Ovary (tissue), 9 donors: ENCODE results near the gene LRGUK. TPM values are rescaled to one million over a fixed set of nuclear protein-coding genes. Genes with fewer than 3 reads are reported as not detected.

Experiments
- DNase-seq, 5 donors: peaks; one replicate each; pipeline ENCODE4 v3.0.0-alpha.2; 2019 to 2020
- H3K27ac ChIP-seq, 2 donors: fragments of 200-600 bp; one replicate each; pipeline versions ENCODE4 v1.5.1 to v1.8.0; 2019 to 2022
- H3K27me3 ChIP-seq: fragments of 200-600 bp; one replicate; pipeline ENCODE4 v1.8.0; 2022
- H3K36me3 ChIP-seq: fragments of 200-600 bp; sonication (generic); one replicate; pipeline ENCODE4 v1.5.1; 2019
- H3K4me1 ChIP-seq: one replicate; pipeline ENCODE4 v1.8.1; 2013; ENCODE audit warnings: mild to moderate bottlenecking, moderate library complexity; ENCODE audit not compliant: insufficient read depth
- H3K4me3 ChIP-seq: fragments of 200-600 bp; sonication (generic); one replicate; pipeline ENCODE4 v1.5.1; 2017
- H3K9me3 ChIP-seq, 2 donors: fragments of 200-600 bp in 1 of 2; sonication (generic) in 1 of 2; one replicate each; pipeline versions ENCODE4 v1.5.1 to v1.8.1; 2013 to 2019; ENCODE audit warnings: mild to moderate bottlenecking in 1 of 2, moderate library complexity in 1 of 2
- CTCF ChIP-seq, 3 donors: fragments of 450-650 bp in 2 of 3; fragments of 200-600 bp in 1 of 3; IDR thresholded peaks; one replicate each; pipeline versions ENCODE4 v1.5.1 to v1.8.0; 2016 to 2022; ENCODE audit warnings: antibody characterized with exemption in 3 of 3, mild to moderate bottlenecking in 1 of 3
- EP300 ChIP-seq: sonication (generic); formaldehyde crosslinking; IDR thresholded peaks from one replicate; pipeline ENCODE4 v1.6.1; 2017; ENCODE audit warnings: antibody characterized with exemption
- POLR2A ChIP-seq: fragments of 450-650 bp; IDR thresholded peaks from one replicate; pipeline ENCODE4 v1.6.1; 2017; ENCODE audit warnings: antibody characterized with exemption, mild to moderate bottlenecking, moderate library complexity
- WGBS, 3 donors: extraction: QIAGEN DNeasy Blood & Tissue Kit in 1 of 3; methylation state at CpG; one replicate each; pipeline versions ENCODE4 v1.1.5 to v1.1.7; 2013 to 2017; 5-methylcytosine and 5-hydroxymethylcytosine counted together
- intact Hi-C, 4 donors: fragments of 100-400 bp; cut with DNase I; formaldehyde crosslinking; loops; one replicate each; pipeline versions ENCODE4 v1.11.0 to v1.15.1; 2022 to 2023
- polyA plus RNA-seq, 2 donors: library from polyadenylated mRNA; stranded (reverse); fragments of 200-250 nt in 1 of 2; fragments of 350-450 nt in 1 of 2; fragmentation: Illumina TruSeq in 1 of 2; extraction: RNeasy Lipid Tissue Mini Kit (QIAGEN cat#74804) in 1 of 2; gene quantifications; one replicate each; pipeline ENCODE4 v1.2.3, GENCODE V29; 2013 to 2014
- total RNA-seq, 7 donors: library from RNA; depleted of rRNA in 2 of 7; stranded (reverse); fragments of >200 nt in 2 of 7; fragmentation: NEBNext Ultra II Directional in 3 of 7; extraction: Animal tissue kit (Norgen Biotek cat#: 25700) in 3 of 7; gene quantifications; one replicate each; pipeline versions ENCODE4 v1.1.0 to v1.2.4, GENCODE V29; 2016 to 2023
- donor health status: DM: no; HTN: no; CAD: no; lungs with moderate emphysema.
- donor health status: DM: no; HTN: no; CAD: no.
- donor health status: Bipolar disorder and iron deficiency.
- donor health status: DM: yes; HTN: yes; CAD: no.
- donor health status: DM: no; HTN: no; CAD: no.
- donor health status: DM: yes; HTN: yes; CAD: no.

Gene LRGUK
- total and polyA plus RNA-seq, 9 donors = 0.11 to 7.0 (median 0.56) TPM

- H3K27ac ChIP-seq = no peak overlapping the region
- no peaks in the 10 kb centered on the region for H3K4me1 ChIP-seq
- 69 to 76% (median 75%) methylated on average over 5 of the region's 5 CpGs for WGBS, 3 donors
- no peak for TF ChIP-seq EP300
- TF ChIP-seq POLR2A = no peak
- TF ChIP-seq CTCF (IDR thresholded peaks at IDR 0.05) = no peak
- DNase-seq = no peak
- no peaks in the 10 kb centered on the region for H3K27me3 ChIP-seq
- no peak overlapping the region for H3K4me3 ChIP-seq
- no peaks in the 10 kb centered on the region for H3K36me3 ChIP-seq
- intact Hi-C loops = no loop called here
- no peaks in the 10 kb centered on the region for H3K9me3 ChIP-seq
Observed at GRCh38 chr7:134141868-134142264, 14.7 kb downstream of the LRGUK start.

- H3K4me1 ChIP-seq = no peaks in the 10 kb centered on the region
- H3K27me3 ChIP-seq = no peaks in the 10 kb centered on the region
- no peak for TF ChIP-seq POLR2A
- TF ChIP-seq CTCF (IDR thresholded peaks at IDR 0.05) = no peak
- no peak overlapping the region for H3K4me3 ChIP-seq
- no peak for DNase-seq
- intact Hi-C loops = no loop called here
- 64 to 78% (median 68%) methylated on average over 3 of the region's 3 CpGs for WGBS, 3 donors
- no peak overlapping the region for H3K27ac ChIP-seq
- no peaks in the 10 kb centered on the region for H3K9me3 ChIP-seq
- H3K36me3 ChIP-seq = no peaks in the 10 kb centered on the region
Observed at GRCh38 chr7:134153493-134154136, 26.5 kb downstream of the LRGUK start.

GRCh38 chr7:134154581-134155130, 27.5 kb downstream of the LRGUK start:
- TF ChIP-seq EP300 (no peak), CTCF (IDR thresholded peaks at IDR 0.05) (no peak), POLR2A (no peak)
- Histone ChIP-seq H3K9me3 (no peaks in the 10 kb centered on the region), H3K4me3 (no peak overlapping the region), H3K27me3 (no peaks in the 10 kb centered on the region), H3K4me1 (no peaks in the 10 kb centered on the region), H3K27ac (no peak overlapping the region), H3K36me3 (no peaks in the 10 kb centered on the region)
- intact Hi-C loops = no loop called here
- no peak for DNase-seq
- 49 to 60% (median 57%) methylated on average over 2 of the region's 2 CpGs for WGBS, 3 donors

- no peaks in the 10 kb centered on the region for H3K27me3 ChIP-seq
- WGBS, 3 donors = 56 to 60% (median 59%) methylated on average over 2 of the region's 2 CpGs
- H3K27ac ChIP-seq = no peak overlapping the region
- H3K36me3 ChIP-seq = no peaks in the 10 kb centered on the region
- TF ChIP-seq EP300 = no peak
- no peak for TF ChIP-seq POLR2A
- TF ChIP-seq CTCF (IDR thresholded peaks at IDR 0.05) = no peak
- no peaks in the 10 kb centered on the region for H3K9me3 ChIP-seq
- no peak overlapping the region for H3K4me3 ChIP-seq
- no peaks in the 10 kb centered on the region for H3K4me1 ChIP-seq
- no peak for DNase-seq
- intact Hi-C loops = no loop called here
Observed at GRCh38 chr7:134155206-134155605, 28.1 kb downstream of the LRGUK start.
